Psoas muscle (tissue), 8 donors: Measurements from ENCODE around the gene TNPO1. TPM values are rescaled to one million over a fixed set of nuclear protein-coding genes. Genes with fewer than 3 reads are reported as not detected.

Experiments
- ATAC-seq, 4 donors: fragments of 200-7000 bp; cut with Tn5 transposase; one replicate each; pipeline ENCODE4 v1.9.1; 2020; ENCODE audit warnings: moderate library complexity in 3 of 4, mild to moderate bottlenecking in 2 of 4
- DNase-seq, 2 donors: peaks; one replicate each; pipeline ENCODE4 v3.0.0-alpha.2; 2020
- H3K27ac ChIP-seq: fragments of 200-600 bp; one replicate; pipeline ENCODE4 v1.8.0; 2022
- H3K27me3 ChIP-seq, 3 donors: fragments of 200-600 bp in 1 of 3; one replicate each; pipeline versions ENCODE4 v1.6.1 to v1.8.0; 2013 to 2022; ENCODE audit warnings: low read length in 2 of 3, mild to moderate bottlenecking in 2 of 3, moderate library complexity in 1 of 3; ENCODE audit not compliant: insufficient read depth in 3 of 3
- H3K36me3 ChIP-seq, 2 donors: fragments of 200-600 bp in 1 of 2; one replicate each; pipeline versions ENCODE4 v1.6.1 to v1.8.0; 2013 to 2022; ENCODE audit warnings: low read depth in 1 of 2, mild to moderate bottlenecking in 1 of 2, moderate library complexity in 1 of 2; ENCODE audit not compliant: insufficient read depth in 1 of 2
- H3K4me1 ChIP-seq: fragments of 200-600 bp; one replicate; pipeline ENCODE4 v1.8.0; 2022
- H3K4me3 ChIP-seq: fragments of 200-600 bp; one replicate; pipeline ENCODE4 v1.8.0; 2022; ENCODE audit warnings: mild to moderate bottlenecking
- H3K9me3 ChIP-seq: fragments of 200-600 bp; one replicate; pipeline ENCODE4 v1.8.0; 2022
- WGBS, 3 donors: extraction: QIAGEN DNeasy Blood & Tissue Kit; methylation state at CpG; one replicate each; pipeline versions ENCODE4 v1.1.6 to v1.1.7; 2013; 5-methylcytosine and 5-hydroxymethylcytosine counted together
- intact Hi-C, 2 donors: fragments of 100-400 bp; cut with DNase I; formaldehyde crosslinking; loops; one replicate each; pipeline versions ENCODE4 v1.11.0 to v1.14.2; 2022
- polyA plus RNA-seq, 3 donors: library from polyadenylated mRNA; stranded (reverse); fragments of 200-250 nt; gene quantifications; one replicate each; pipeline ENCODE4 v1.2.3, GENCODE V29; 2013
- total RNA-seq, 4 donors: library from RNA; stranded (reverse); fragmentation: NEBNext Ultra II Directional in 2 of 4; extraction: Animal tissue kit (Norgen Biotek cat#: 25700) in 2 of 4; gene quantifications; one replicate each; pipeline versions ENCODE4 v1.2.1 to v1.2.4, GENCODE V29; 2021 to 2023
- TF ChIP-seq, protein P1 (sequence below): fragments of 200-600 bp; IDR thresholded peaks from one replicate; pipeline ENCODE4 v1.8.0; 2022; ENCODE audit warnings: antibody characterized with exemption
- donor health status: healthy with polysubstance abuse.
- donor health status: DM: no; HTN: no; CAD: no; lungs with moderate emphysema.
- donor health status: Bipolar disorder and iron deficiency.
- donor health status: healthy.
- donor health status: DM: yes; HTN: yes; CAD: no.
- donor health status: DM: no; HTN: no; CAD: no.
- donor health status: DM: no; HTN: no; CAD: no.
- donor health status: DM: yes; HTN: yes; CAD: no.

Gene TNPO1
- total and polyA plus RNA-seq, 7 donors: 15.0 to 115 (median 75.0) TPM

DNA sequence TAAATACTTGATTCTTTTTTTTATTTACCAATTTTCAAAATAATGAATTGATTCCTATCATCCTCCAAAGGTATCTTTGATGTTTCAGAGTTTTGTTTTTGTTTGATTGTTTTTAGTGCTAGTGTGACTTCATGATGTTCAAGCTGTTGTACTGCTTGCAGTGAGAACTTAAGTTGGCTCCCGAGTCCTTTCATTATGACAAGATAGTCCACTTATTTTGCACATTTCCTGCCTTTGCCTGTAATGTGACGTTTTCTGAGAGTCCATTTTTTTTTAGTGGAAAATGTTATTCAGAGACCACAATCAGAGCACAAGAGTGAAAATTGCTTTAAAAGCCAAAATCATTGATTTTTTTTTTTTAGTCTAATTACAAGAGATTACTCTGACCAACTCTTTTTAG lies 79.3 kb downstream of the TNPO1 start:
- peaks cover 2 to 100% of the 10 kb centered on the region in 2 donors for H3K36me3 ChIP-seq
- ATAC-seq (no peak), DNase-seq (no peak)
- H3K4me1 ChIP-seq: no peaks in the 10 kb centered on the region
- TF ChIP-seq, protein P1, sequence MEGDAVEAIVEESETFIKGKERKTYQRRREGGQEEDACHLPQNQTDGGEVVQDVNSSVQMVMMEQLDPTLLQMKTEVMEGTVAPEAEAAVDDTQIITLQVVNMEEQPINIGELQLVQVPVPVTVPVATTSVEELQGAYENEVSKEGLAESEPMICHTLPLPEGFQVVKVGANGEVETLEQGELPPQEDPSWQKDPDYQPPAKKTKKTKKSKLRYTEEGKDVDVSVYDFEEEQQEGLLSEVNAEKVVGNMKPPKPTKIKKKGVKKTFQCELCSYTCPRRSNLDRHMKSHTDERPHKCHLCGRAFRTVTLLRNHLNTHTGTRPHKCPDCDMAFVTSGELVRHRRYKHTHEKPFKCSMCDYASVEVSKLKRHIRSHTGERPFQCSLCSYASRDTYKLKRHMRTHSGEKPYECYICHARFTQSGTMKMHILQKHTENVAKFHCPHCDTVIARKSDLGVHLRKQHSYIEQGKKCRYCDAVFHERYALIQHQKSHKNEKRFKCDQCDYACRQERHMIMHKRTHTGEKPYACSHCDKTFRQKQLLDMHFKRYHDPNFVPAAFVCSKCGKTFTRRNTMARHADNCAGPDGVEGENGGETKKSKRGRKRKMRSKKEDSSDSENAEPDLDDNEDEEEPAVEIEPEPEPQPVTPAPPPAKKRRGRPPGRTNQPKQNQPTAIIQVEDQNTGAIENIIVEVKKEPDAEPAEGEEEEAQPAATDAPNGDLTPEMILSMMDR: no peak
- no peaks in the 10 kb centered on the region for H3K9me3 ChIP-seq
- no peak overlapping the region for H3K4me3 ChIP-seq
- H3K27me3 ChIP-seq: no peaks in the 10 kb centered on the region
- no peak overlapping the region for H3K27ac ChIP-seq
- WGBS, 3 donors: 67 to 75% (median 68%) methylated on average over 2 of the region's 2 CpGs
- intact Hi-C loops: loop anchor here in 1 of 2 donors (2.0 kb wide), 1 partner anchor 13 kb away; no protein-coding TSS in a partner anchor

DNA sequence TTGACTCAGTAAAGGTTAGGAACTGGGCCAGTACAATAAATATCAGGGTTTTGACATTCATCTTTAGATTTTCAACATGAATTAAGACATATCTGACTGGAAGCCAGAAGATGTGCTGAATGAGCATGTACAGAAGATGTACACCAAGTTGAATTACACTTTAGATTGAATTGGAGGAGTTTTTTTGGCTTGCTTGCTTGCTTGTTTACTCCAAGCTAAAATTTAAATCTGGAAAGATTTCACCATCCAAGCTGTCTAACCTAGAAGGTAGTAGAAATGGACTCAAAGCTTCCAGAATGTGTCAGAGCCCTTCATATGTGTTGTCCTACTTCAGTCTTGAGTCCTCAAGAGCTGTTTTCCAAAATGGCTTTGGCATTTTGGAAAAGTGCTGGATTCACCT lies 90.3 kb downstream of the TNPO1 start:
- Histone ChIP-seq H3K27me3 (no peaks in the 10 kb centered on the region), H3K4me1 (no peaks in the 10 kb centered on the region), H3K9me3 (no peaks in the 10 kb centered on the region), H3K36me3 (peaks cover 3 to 100% of the 10 kb centered on the region in 2 donors), H3K27ac (no peak overlapping the region), H3K4me3 (no peak overlapping the region)
- intact Hi-C loops: loop anchor here in 1 of 2 donors (10.0 kb wide), 1 partner anchor 168 kb away; no protein-coding TSS in a partner anchor
- TF ChIP-seq, protein P1: no peak
- ATAC-seq (no peak), DNase-seq (no peak)

DNA sequence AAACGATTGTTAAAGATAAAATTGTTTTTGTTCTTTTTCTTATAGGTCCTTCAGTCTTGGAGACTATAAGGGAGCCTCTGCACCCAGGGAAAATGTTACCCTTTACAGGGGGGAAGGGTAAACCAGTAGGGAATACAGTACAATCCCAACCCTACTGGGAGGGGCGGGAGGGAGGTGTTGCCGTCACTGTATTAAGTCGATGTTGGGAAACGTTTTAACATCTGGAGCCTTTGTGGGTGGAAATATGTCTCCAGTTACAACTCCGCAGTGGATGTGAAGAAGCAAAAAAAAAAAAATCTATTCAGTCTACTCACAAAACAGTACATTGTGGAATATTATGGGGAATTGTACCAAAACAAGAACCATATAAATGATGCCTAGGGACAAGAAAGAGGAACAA lies 92.2 kb downstream of the TNPO1 start:
- WGBS, 3 donors: 58 to 61% (median 60%) methylated on average over 6 of the region's 6 CpGs
- no peak for DNase-seq
- H3K4me3 ChIP-seq: no peak overlapping the region
- H3K27ac ChIP-seq: no peak overlapping the region
- ATAC-seq: peak in 1 of 4 donors; percentile 21
- H3K27me3 ChIP-seq: no peaks in the 10 kb centered on the region
- no peaks in the 10 kb centered on the region for H3K9me3 ChIP-seq
- TF ChIP-seq, protein P1: no peak
- H3K4me1 ChIP-seq: no peaks in the 10 kb centered on the region
- peaks cover 3 to 98% of the 10 kb centered on the region in 2 donors for H3K36me3 ChIP-seq
- intact Hi-C loops: loop anchor here in 1 of 2 donors (10.0 kb wide), 1 partner anchor 166 kb away; no protein-coding TSS in a partner anchor

DNA sequence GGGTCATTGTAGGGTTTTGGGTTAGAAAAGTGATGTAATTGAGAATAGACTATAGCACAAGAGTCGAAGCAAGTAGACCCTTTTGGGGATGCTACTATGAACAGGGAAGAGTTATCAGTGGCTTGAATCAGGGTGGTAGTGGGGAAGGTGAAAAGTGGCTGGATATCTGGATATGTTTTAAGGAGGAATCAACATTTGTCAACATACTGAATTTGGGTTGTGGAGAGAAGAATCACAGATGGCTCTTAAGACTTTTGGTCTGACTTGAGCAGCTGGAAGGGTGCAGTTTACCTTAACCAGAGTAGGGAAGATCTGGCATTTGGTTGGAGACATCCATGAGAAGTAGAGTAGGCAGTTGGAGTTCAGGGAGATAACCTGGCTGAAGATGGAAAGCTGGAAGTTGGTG lies 100.9 kb downstream of the TNPO1 start:
- H3K27ac ChIP-seq: no peak overlapping the region
- 88 to 96% (median 90%) methylated on average over 1 of the region's 1 CpG for WGBS, 3 donors

More for the DNA sequence above, 100.9 kb downstream of the TNPO1 start:
- Histone ChIP-seq H3K27me3 (no peaks in the 10 kb centered on the region), H3K4me3 (no peak overlapping the region), H3K36me3 (peaks cover 0 to 18% of the 10 kb centered on the region in 2 donors), H3K9me3 (no peaks in the 10 kb centered on the region), H3K4me1 (no peaks in the 10 kb centered on the region)
- no peak for DNase-seq
- TF ChIP-seq, protein P1: no peak
- ATAC-seq: peak in 1 of 4 donors; percentile 8
- intact Hi-C loops: loop anchor here in 1 of 2 donors (10.0 kb wide), 1 partner anchor 117 kb away; no protein-coding TSS in a partner anchor
